NCI-H524 (cell line): Measurements from ENCODE around the gene ZNF101.
A peak's percentile ranks its signal among the peaks of the same experiment; 100 is the strongest.

Experiments used
- DNase-seq, 2 experiments: peaks; one replicate each; lab custom pipeline; 2025; lab: John Stamatoyannopoulos, UW

Gene ZNF101

GRCh38 chr19:19642506-19643157 lies 26.0 kb upstream of the ZNF101 start:
- peak; percentile 23 to 64 for DNase-seq

GRCh38 chr19:19643158-19644053 lies 25.2 kb upstream of the ZNF101 start, which contains the start of gene GMIP:
Gene GMIP, minus strand, starts transcription at chr19:19643657. Its CDS starts 128 bp downstream, at chr19:19643529.
- peak; percentile 47 to 71 for DNase-seq

GRCh38 chr19:19644054-19644388 lies 24.6 kb upstream of the ZNF101 start:
- peak in 1 of 2 experiments; percentile 36 for DNase-seq

- no peak for DNase-seq
Observed at GRCh38 chr19:19645233-19645870, 23.3 kb upstream of the ZNF101 start.

GRCh38 chr19:19647037-19647835 lies 21.4 kb upstream of the ZNF101 start:
- no peak for DNase-seq

GRCh38 chr19:19649155-19649554 lies 19.5 kb upstream of the ZNF101 start:
- no peak for DNase-seq

- DNase-seq: no peak
Observed at GRCh38 chr19:19649580-19649995, 19.1 kb upstream of the ZNF101 start.

- DNase-seq: no peak
Observed at GRCh38 chr19:19650331-19650730, 18.3 kb upstream of the ZNF101 start.

- DNase-seq: no peak
Observed at GRCh38 chr19:19651076-19651475, 17.6 kb upstream of the ZNF101 start.

GRCh38 chr19:19652482-19653295 lies 15.9 kb upstream of the ZNF101 start:
- no peak for DNase-seq

- no peak for DNase-seq
Observed at GRCh38 chr19:19653597-19654147, 15.0 kb upstream of the ZNF101 start.

- no peak for DNase-seq
Observed at GRCh38 chr19:19654441-19654840, 14.2 kb upstream of the ZNF101 start.

- no peak for DNase-seq
Observed at GRCh38 chr19:19655051-19655594, 13.5 kb upstream of the ZNF101 start.

GRCh38 chr19:19655641-19656343 lies 12.8 kb upstream of the ZNF101 start:
- DNase-seq: no peak

GRCh38 chr19:19656451-19657396 lies 11.9 kb upstream of the ZNF101 start:
- no peak for DNase-seq

GRCh38 chr19:19657397-19657783 lies 11.2 kb upstream of the ZNF101 start:
- peak; percentile 79 to 91 for DNase-seq

- DNase-seq: no peak
Observed at GRCh38 chr19:19659646-19660245, 8.9 kb upstream of the ZNF101 start.

- DNase-seq: no peak
Observed at GRCh38 chr19:19661141-19661674, 7.4 kb upstream of the ZNF101 start.
